ENCODE data around the gene CHAF1A. TPM values are rescaled to one million over a fixed set of nuclear protein-coding genes. Genes with fewer than 3 reads are reported as not detected.

Gene CHAF1A
- total and polyA plus RNA-seq, 12 donors: 4.2 to 8.7 (median 5.8) TPM

DNA sequence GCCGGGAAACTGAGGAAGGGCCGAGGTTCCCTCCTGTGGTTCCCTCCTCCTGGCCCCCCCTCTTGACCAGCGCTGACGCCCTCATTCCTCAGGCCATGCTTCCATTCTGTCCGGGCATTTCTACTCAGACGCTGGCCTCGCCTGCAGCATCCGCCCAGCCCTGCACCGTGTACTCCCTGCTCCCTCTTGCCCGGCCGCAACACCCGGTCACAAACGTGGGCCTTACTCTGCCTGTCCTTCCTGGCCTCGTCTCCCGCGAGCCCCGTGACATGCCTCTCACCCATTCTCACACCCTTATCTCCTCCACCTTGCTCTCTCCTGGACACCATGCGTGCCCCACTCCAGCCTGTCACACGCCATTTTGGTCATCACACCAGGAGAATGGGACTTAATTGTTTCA, 80.9 kb downstream of the CHAF1A start:
- H3K27me3 ChIP-seq: no peaks in the 10 kb centered on the region
- TF ChIP-seq, protein P1, sequence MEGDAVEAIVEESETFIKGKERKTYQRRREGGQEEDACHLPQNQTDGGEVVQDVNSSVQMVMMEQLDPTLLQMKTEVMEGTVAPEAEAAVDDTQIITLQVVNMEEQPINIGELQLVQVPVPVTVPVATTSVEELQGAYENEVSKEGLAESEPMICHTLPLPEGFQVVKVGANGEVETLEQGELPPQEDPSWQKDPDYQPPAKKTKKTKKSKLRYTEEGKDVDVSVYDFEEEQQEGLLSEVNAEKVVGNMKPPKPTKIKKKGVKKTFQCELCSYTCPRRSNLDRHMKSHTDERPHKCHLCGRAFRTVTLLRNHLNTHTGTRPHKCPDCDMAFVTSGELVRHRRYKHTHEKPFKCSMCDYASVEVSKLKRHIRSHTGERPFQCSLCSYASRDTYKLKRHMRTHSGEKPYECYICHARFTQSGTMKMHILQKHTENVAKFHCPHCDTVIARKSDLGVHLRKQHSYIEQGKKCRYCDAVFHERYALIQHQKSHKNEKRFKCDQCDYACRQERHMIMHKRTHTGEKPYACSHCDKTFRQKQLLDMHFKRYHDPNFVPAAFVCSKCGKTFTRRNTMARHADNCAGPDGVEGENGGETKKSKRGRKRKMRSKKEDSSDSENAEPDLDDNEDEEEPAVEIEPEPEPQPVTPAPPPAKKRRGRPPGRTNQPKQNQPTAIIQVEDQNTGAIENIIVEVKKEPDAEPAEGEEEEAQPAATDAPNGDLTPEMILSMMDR (IDR thresholded peaks at IDR 0.05): no peak
- no peaks in the 10 kb centered on the region for H3K9me3 ChIP-seq
- ATAC-seq: peak in 1 of 8 donors; percentile 18
- H3K4me3 ChIP-seq: no peak overlapping the region
- intact Hi-C loops (cut with DNase I): no loop called here
- no peak overlapping the region for H3K27ac ChIP-seq
- DNase-seq: no peak
- H3K36me3 ChIP-seq: peaks cover 0 to 76% (median 6%) of the 10 kb centered on the region in 9 donors
- H3K4me1 ChIP-seq: no peaks in the 10 kb centered on the region
- WGBS, 2 donors: 89% methylated on average over 19 of the region's 19 CpGs

DNA sequence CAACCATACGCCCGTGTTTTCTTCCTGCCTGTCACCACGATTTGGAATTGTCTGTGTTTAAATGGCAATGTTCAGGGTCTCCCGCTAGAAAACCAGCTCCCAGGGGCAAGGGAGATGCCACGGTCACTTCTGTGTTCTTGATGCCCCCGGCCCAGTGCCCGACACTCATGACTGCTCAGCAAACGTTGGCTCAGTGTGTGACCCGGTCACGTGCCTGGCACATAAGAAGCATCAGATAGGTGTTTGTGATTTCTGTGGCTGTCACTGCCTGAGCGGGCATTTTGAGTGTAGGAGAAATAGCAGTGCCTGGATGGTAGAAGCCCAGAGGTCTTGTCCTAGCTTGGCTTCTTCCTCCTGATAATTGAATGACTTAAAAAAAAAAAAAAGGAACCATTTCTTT, 85.1 kb downstream of the CHAF1A start:
- Histone ChIP-seq H3K27ac (no peak overlapping the region), H3K9me3 (no peaks in the 10 kb centered on the region), H3K4me3 (no peak overlapping the region), H3K36me3 (peaks cover 0 to 81% (median 15%) of the 10 kb centered on the region in 9 donors), H3K27me3 (no peaks in the 10 kb centered on the region), H3K4me1 (no peaks in the 10 kb centered on the region)
- DNase-seq (no peak), ATAC-seq (peak in 5 of 8 donors; percentile 39 to 68 (median 50))
- WGBS, 2 donors: 59 to 70% methylated on average over 11 of the region's 11 CpGs
- TF ChIP-seq, protein P1 (IDR thresholded peaks at IDR 0.05): no peak
- intact Hi-C loops (cut with DNase I): no loop called here

DNA sequence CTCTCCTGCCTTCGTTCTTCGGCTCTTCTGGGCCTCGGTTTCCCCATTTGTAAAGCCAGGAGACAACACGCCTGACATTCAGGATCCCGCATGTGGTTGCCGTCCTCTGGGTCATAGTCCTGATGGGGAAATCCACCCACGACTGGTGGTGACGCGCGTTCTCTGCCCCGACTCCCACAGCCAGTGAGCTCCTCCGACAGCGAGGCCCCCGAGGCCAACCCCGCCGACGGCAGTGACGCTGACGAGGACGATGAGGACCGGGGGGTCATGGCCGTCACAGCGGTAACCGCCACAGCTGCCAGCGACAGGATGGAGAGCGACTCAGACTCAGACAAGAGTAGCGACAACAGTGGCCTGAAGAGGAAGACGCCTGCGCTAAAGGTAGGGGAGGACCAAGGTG, 86.1 kb downstream of the CHAF1A start:
- H3K4me1 ChIP-seq: no peaks in the 10 kb centered on the region
- TF ChIP-seq, protein P1 (IDR thresholded peaks at IDR 0.05): no peak
- H3K27me3 ChIP-seq: no peaks in the 10 kb centered on the region
- no peak overlapping the region for H3K27ac ChIP-seq
- 93 to 95% methylated on average over 29 of the region's 29 CpGs for WGBS, 2 donors
- DNase-seq: no peak
- no peaks in the 10 kb centered on the region for H3K9me3 ChIP-seq
- intact Hi-C loops (cut with DNase I): no loop called here
- no peak for ATAC-seq
- H3K4me3 ChIP-seq: no peak overlapping the region
- H3K36me3 ChIP-seq: peaks cover 0 to 75% (median 18%) of the 10 kb centered on the region in 9 donors

DNA sequence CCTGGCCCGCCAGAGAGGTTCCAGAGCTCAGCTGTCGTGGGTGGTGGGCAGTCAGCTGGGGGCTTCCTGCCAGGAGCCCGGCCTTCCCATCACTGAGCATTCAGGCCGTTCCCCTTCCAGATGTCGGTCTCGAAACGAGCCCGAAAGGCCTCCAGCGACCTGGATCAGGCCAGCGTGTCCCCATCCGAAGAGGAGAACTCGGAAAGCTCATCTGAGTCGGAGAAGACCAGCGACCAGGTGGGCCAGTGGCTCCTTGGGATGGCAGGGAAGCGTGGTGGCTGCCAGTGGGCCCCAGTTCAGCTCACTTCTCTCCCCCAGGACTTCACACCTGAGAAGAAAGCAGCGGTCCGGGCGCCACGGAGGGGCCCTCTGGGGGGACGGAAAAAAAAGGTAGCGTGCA, 89.0 kb downstream of the CHAF1A start:
- no peaks in the 10 kb centered on the region for H3K9me3 ChIP-seq

More for the DNA sequence above, 89.0 kb downstream of the CHAF1A start:
- Histone ChIP-seq H3K27ac (no peak overlapping the region), H3K4me1 (no peaks in the 10 kb centered on the region), H3K4me3 (no peak overlapping the region), H3K27me3 (no peaks in the 10 kb centered on the region), H3K36me3 (peaks cover 0 to 87% (median 32%) of the 10 kb centered on the region in 9 donors)
- TF ChIP-seq, protein P1 (IDR thresholded peaks at IDR 0.05): no peak
- WGBS, 2 donors: 96% methylated on average over 21 of the region's 21 CpGs
- intact Hi-C loops (cut with DNase I): no loop called here
- ATAC-seq: no peak
- DNase-seq: no peak

Data from heart right ventricle (tissue), 16 donors.